NCI-H2227 (cell line): Measurements from ENCODE around the gene ACOX1.

Experiments
- DNase-seq: peaks from one replicate; lab custom pipeline; 2025; ENCODE audit not compliant: unreplicated experiment; lab: John Stamatoyannopoulos, UW

The ACOX1 gene

GRCh38 chr17:75937652-75938051, 41.3 kb downstream of the ACOX1 start:
- no peak for DNase-seq

- DNase-seq: no peak
These were observed 45.2 kb downstream of the ACOX1 start for GRCh38 chr17:75933808-75934207.

- DNase-seq: no peak
These were observed 46.1 kb downstream of the ACOX1 start for GRCh38 chr17:75932852-75933251.

- no peak for DNase-seq
These were observed 47.9 kb downstream of the ACOX1 start for GRCh38 chr17:75931062-75931461.

- DNase-seq: peak; percentile 18
These were observed 51.6 kb downstream of the ACOX1 start for GRCh38 chr17:75927286-75927922.

GRCh38 chr17:75926456-75926855, 52.5 kb downstream of the ACOX1 start:
- DNase-seq: no peak

GRCh38 chr17:75925912-75926311, 53.1 kb downstream of the ACOX1 start:
- DNase-seq: no peak

GRCh38 chr17:75925103-75925502, 53.9 kb downstream of the ACOX1 start:
- DNase-seq: no peak

- no peak for DNase-seq
These were observed 55.7 kb downstream of the ACOX1 start for GRCh38 chr17:75922963-75923874.

GRCh38 chr17:75922173-75922961, 56.6 kb downstream of the ACOX1 start:
- no peak for DNase-seq

- no peak for DNase-seq
These were observed 57.4 kb downstream of the ACOX1 start for GRCh38 chr17:75921596-75921995.

- DNase-seq: no peak
These were observed 58.9 kb downstream of the ACOX1 start for GRCh38 chr17:75920045-75920560.

GRCh38 chr17:75919611-75920010, 59.4 kb downstream of the ACOX1 start:
- DNase-seq: no peak

GRCh38 chr17:75917917-75918445, 61.0 kb downstream of the ACOX1 start:
- DNase-seq: no peak

GRCh38 chr17:75917141-75917916, 61.6 kb downstream of the ACOX1 start:
- DNase-seq: no peak

GRCh38 chr17:75915268-75915667, 63.7 kb downstream of the ACOX1 start:
- no peak for DNase-seq

- no peak for DNase-seq
These were observed 64.2 kb downstream of the ACOX1 start for GRCh38 chr17:75914643-75915267.

GRCh38 chr17:75913537-75914210, 65.3 kb downstream of the ACOX1 start:
- no peak for DNase-seq

- DNase-seq: peak; percentile 23
These were observed 68.3 kb downstream of the ACOX1 start for GRCh38 chr17:75910699-75911098.
